HG03520 (cell line): ENCODE data around the gene AHRR.
"Not testable (repeated sequence)": the region's sequence is repeated elsewhere in the genome, so short reads cannot be mapped to it uniquely, and the experiment has no call there.

Source experiments
- ATAC-seq: cut with Tn5 transposase; IDR thresholded peaks from one replicate; pipeline ENCODE4 v1.9.1; 2021; ENCODE audit warnings: mild to moderate bottlenecking, moderate library complexity; ENCODE audit not compliant: unreplicated experiment

Gene AHRR

DNA sequence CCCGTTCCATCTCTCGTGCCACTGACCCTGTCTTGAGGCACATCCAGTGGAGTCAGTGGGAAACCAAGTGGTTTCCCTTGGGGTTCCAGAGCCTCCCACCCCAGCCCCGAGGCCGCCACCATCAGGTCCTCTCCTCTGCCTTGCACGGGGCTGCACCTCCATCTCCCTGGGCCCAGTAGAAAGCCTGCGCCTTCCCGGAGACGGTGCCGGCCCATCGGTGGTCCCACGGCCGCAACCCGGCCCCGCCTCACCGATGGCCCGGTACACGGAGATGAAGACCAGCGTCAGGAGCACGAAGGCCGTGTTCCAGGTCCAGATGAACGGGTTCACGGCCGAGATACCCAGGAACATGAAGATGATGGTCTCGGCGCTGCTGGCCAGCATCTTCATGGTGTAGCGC lies 161.5 kb downstream of the AHRR start:
- no peak for ATAC-seq

DNA sequence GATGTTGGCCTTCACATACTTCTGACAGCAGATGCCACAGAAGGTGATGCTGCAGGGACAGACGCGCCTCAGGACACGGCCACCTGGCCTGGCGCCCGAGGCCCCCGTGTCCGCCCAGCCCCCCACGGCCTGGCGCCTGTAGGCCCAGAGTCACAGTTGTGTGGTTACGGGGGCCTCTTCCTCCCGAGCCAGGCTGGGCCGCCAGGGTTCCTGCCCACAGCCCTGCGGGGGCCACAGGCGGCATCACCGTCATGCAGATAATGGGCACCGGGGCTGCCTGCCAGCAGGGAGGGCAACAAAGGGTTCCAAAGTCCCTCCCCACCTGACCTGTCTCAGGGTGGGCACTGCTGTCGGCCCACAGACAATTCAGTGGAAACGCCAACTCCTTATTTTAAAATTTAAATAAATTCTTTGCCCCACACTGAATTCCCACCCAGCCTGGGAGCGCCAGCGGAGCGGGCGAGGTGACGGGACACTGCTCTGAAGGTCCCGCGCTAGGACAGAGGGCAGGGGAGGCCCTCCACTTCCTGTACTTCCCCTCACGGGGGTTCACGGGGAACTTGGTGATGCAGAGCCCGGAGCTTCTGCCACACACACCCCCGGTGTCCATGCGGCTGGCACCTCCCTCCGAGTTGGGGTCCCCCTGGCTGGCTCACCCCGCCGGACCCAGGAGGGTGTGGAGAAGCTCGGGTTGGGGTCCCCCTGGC lies 162.1 kb downstream of the AHRR start:
- no peak for ATAC-seq

DNA sequence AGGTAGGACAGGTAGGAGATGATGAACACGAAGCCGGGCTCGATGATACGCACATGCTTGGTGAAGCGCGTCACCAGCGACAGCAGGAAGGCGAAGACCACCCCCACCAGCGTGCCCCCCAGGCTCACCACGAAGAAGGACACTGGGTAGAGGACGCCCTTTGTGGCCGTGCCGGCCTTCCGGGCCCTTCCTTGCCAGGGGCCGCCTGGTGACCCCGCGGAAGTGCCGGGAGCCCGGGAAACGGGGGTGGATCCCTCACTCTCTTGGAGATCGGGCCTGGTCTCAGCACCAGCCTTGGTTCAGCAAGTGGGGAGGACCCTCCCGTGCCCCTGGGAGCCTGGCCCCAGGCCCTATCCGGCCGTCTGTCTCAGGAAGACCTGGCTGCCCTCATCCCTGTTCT lies 163.0 kb downstream of the AHRR start:
- no peak for ATAC-seq

DNA sequence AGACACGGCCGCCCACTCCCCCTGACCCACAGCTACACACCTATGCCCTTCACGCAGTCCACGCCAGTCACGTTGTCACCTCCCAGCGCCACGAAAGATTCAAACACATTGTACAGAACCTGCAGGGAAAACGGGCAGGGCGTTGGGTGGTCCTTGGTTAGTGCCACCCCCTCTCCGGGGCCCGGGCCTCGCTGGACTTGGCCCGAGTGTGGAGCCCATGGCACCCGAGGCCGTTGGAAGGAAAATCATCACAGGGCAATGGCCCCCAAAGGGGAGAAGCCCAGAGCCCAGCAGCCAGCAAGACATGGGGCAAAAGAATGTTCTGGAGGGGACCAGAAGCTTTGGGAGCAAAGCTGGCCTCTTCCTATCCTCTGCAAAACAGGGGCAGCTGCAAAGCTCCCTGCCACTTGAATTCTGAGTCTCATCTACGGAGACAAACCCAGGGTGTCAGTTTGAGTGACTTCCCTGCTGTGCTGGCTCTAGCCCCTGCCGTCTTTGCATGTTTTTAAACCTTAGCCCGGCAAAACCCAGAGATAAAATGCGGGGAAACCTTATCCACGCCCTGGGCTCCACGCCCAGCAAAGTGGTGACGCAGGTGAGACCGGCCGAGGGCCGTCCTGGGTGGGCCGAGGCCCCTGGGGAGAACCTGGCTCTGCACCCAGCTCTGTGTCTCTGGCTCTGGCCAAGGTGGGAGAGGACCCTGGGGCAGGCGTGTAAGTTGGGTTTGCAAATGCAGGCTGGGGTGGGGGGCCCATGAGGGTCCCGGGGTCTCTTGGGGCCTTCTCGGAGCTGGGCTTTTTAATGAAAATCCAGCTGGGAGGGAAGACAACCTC lies 163.8 kb downstream of the AHRR start:
- ATAC-seq, result no peak

DNA sequence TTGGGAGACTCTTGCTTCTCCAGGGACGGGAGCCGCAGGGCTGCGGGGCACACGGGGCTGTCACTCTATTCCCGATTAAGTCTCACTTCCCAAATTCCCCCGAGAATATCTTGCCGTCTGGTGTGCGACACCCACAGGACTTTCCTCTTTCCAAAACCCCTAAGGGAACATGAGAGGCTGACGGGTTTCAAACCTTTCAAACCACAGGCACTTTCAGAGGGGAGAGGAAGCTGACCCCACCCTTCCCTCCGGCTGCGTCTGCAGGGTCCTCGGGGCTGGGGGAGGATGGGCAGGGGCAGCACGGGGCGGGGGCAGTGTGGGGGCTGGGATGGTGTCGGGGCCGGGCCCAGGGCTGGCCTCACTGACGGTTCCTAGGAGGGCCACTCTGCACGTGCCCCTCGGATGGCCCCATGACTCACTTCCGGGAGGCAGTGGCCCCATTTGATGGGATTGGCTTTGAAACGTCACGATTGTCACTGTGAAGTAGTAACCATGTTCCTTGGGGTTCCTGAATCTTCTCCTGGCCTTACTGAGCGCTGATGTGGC lies 164.5 kb downstream of the AHRR start:
- no peak for ATAC-seq

DNA sequence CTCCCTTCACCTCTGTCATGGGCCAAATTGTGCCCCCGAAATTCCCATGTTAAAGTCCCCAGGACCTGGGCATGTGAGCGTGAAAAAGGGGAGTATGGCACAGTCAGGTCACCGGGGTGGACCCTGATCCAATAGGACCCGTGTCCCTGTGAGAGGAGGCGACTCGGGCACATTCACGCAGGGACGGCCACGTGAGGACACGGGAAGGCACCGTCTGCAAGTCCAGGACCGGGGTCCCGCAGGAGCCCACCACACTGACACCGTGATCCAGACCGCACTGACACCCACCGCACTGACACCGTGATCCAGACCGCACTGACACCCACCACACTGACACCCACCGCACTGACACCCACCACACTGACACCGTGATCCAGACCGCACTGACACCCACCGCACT lies 165.1 kb downstream of the AHRR start:
- not testable (repeated sequence) for ATAC-seq
